Testis (tissue), 2 donors: ENCODE results near the gene SHISA2.

Experiments
- POLR2A ChIP-seq: fragments of 450-650 bp; IDR thresholded peaks from one replicate; pipeline ENCODE4 v1.6.1; 2017; ENCODE audit warnings: antibody characterized with exemption, mild to moderate bottlenecking, moderate library complexity
- TF ChIP-seq, protein P1 (sequence below), 3 experiments: fragments of 450-650 bp in 2 of 3; fragments of 200-600 bp in 1 of 3; sonication (generic) in 1 of 3; IDR thresholded peaks; one replicate each; pipeline ENCODE4 v1.5.1; 2016 to 2019; ENCODE audit warnings: antibody characterized with exemption in 3 of 3, mild to moderate bottlenecking in 2 of 3, moderate library complexity in 1 of 3

- TF ChIP-seq, protein P1, sequence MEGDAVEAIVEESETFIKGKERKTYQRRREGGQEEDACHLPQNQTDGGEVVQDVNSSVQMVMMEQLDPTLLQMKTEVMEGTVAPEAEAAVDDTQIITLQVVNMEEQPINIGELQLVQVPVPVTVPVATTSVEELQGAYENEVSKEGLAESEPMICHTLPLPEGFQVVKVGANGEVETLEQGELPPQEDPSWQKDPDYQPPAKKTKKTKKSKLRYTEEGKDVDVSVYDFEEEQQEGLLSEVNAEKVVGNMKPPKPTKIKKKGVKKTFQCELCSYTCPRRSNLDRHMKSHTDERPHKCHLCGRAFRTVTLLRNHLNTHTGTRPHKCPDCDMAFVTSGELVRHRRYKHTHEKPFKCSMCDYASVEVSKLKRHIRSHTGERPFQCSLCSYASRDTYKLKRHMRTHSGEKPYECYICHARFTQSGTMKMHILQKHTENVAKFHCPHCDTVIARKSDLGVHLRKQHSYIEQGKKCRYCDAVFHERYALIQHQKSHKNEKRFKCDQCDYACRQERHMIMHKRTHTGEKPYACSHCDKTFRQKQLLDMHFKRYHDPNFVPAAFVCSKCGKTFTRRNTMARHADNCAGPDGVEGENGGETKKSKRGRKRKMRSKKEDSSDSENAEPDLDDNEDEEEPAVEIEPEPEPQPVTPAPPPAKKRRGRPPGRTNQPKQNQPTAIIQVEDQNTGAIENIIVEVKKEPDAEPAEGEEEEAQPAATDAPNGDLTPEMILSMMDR (IDR thresholded peaks at IDR 0.05): no peak
- TF ChIP-seq POLR2A: no peak
Measured at GRCh38 chr13:26050568-26051230, 1.1 kb downstream of the SHISA2 start.
